Thymus (tissue), 11 donors: ENCODE data around the gene SCAF4. TPM values are rescaled to one million over a fixed set of nuclear protein-coding genes. Genes with fewer than 3 reads are reported as not detected.

Experiments used
- DNase-seq, 9 donors: peaks; one replicate each; pipeline ENCODE4 v3.0.0-alpha.2; 2013; ENCODE audit warnings: low spot score in 9 of 9, low read depth in 6 of 9, missing footprints in 1 of 9
- H3K27ac ChIP-seq, 2 donors: one replicate each; pipeline ENCODE4 v1.5.1; 2013; ENCODE audit warnings: control low read depth in 1 of 2, low read depth in 1 of 2, low read length in 1 of 2, mild to moderate bottlenecking in 1 of 2, moderate library complexity in 1 of 2
- H3K27me3 ChIP-seq, 2 donors: one replicate each; pipeline ENCODE4 v1.5.1; 2013; ENCODE audit warnings: low read length in 1 of 2; ENCODE audit not compliant: control insufficient read depth in 2 of 2, insufficient read depth in 1 of 2
- H3K36me3 ChIP-seq, 2 donors: one replicate each; pipeline ENCODE4 v1.5.1; 2013; ENCODE audit warnings: low read length in 1 of 2, mild to moderate bottlenecking in 1 of 2, moderate library complexity in 1 of 2; ENCODE audit not compliant: control insufficient read depth in 2 of 2, insufficient read depth in 2 of 2
- H3K4me1 ChIP-seq, 2 donors: one replicate each; pipeline ENCODE4 v1.5.1; 2013; ENCODE audit warnings: low read length in 2 of 2; ENCODE audit not compliant: control insufficient read depth in 2 of 2, insufficient read depth in 2 of 2
- H3K4me3 ChIP-seq, 2 donors: one replicate each; pipeline ENCODE4 v1.5.1; 2013; ENCODE audit warnings: low read length in 2 of 2, control low read depth in 1 of 2, mild to moderate bottlenecking in 1 of 2
- H3K9me3 ChIP-seq, 2 donors: one replicate each; pipeline ENCODE4 v1.5.1; 2013; ENCODE audit warnings: low read length in 1 of 2, mild to moderate bottlenecking in 1 of 2; ENCODE audit not compliant: control insufficient read depth in 2 of 2, insufficient read depth in 1 of 2
- WGBS: extraction: QIAGEN DNeasy Blood & Tissue Kit; methylation state at CpG from one replicate; pipeline ENCODE4 v1.1.7; 2013; 5-methylcytosine and 5-hydroxymethylcytosine counted together
- polyA plus RNA-seq: library from polyadenylated mRNA; stranded (reverse); fragments of 200-250 nt; gene quantifications from one replicate; pipeline ENCODE4 v1.2.3, GENCODE V29; 2013
- total RNA-seq: library from RNA; stranded (reverse); fragments of 120-200 nt; gene quantifications from one replicate; pipeline ENCODE4 v1.2.4, GENCODE V29; 2013
- donor health status: healthy.

SCAF4 gene
- total and polyA plus RNA-seq, 2 donors = 5.2 to 17.3 TPM

- Histone ChIP-seq H3K27ac (no peak overlapping the region), H3K9me3 (no peaks in the 10 kb centered on the region), H3K4me1 (no peaks in the 10 kb centered on the region), H3K4me3 (no peak overlapping the region), H3K27me3 (no peaks in the 10 kb centered on the region), H3K36me3 (no peaks in the 10 kb centered on the region)
- 94% methylated on average over 1 of the region's 1 CpG for WGBS
- no peak for DNase-seq
These were observed 23.4 kb downstream of the SCAF4 start for GRCh38 chr21:31708541-31708940.

DNA sequence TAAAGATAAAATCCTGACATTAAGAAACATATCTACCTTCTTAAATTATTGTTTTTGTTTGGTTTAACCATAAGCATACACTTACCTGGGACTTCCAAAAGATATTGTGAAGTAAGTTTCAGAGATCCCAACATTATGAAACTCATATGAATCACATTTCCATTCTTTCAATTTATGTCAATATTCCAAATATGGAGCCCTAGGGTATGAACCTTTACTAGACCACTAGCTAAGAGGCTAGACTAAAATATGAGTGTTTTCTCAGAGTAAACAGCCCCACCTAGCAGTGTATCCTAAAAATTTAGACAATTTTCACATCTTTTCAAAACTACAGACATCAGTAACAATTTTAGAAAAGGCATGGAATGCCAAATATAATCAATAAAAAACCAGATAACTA lies 24.4 kb downstream of the SCAF4 start:
- Histone ChIP-seq H3K27me3 (no peaks in the 10 kb centered on the region), H3K4me3 (no peak overlapping the region), H3K36me3 (peaks cover 0 to 5% of the 10 kb centered on the region in 2 donors), H3K9me3 (no peaks in the 10 kb centered on the region), H3K4me1 (no peaks in the 10 kb centered on the region), H3K27ac (no peak overlapping the region)
- DNase-seq = no peak

DNA sequence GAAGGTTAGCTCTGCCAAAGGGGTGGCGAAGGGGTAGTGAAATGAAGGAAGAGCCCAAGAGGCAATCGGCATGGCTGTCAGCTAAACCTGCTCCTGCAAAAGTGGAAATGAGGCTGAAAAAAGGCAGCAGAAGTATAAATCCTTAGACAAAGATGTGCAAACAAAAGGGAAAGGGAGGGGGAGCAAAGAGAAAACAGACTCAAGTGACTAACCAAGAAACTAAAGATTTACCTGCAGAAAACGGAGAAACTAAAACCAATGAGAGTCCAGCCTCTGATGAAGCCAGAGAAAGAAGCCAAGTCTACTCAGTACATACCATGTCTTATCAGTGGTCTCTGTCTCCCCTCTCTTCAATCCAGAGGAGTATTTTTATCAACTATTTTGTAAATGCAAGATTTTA lies 25.4 kb downstream of the SCAF4 start:
- WGBS = 98% methylated on average over 3 of the region's 3 CpGs
- Histone ChIP-seq H3K27me3 (no peaks in the 10 kb centered on the region), H3K27ac (no peak overlapping the region), H3K9me3 (no peaks in the 10 kb centered on the region), H3K36me3 (peaks cover 3 to 10% of the 10 kb centered on the region in 2 donors), H3K4me1 (no peaks in the 10 kb centered on the region), H3K4me3 (no peak overlapping the region)
- no peak for DNase-seq

DNA sequence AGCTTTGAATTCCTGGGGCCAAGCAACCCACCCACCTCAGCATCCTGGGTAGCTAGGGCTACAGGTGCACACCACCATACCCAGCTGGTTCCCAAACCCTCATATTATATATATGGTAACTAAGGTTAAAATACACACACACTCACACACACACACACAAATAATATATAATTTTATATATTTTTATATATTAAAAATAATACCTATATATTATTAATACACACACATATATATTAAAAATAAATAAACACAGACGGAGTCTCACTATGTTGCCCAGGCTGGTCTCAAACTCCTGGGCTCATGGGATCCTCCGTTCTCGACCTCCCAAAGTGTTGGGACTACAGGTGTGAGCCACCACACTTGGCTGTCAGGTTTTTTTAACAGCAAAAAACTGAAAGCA lies 31.9 kb downstream of the SCAF4 start:
- WGBS = 96% methylated on average over 3 of the region's 3 CpGs
- no peak for DNase-seq
- no peak overlapping the region for H3K27ac ChIP-seq
- peaks cover 16 to 48% of the 10 kb centered on the region in 2 donors for H3K36me3 ChIP-seq
- H3K4me1 ChIP-seq = no peaks in the 10 kb centered on the region
- no peaks in the 10 kb centered on the region for H3K27me3 ChIP-seq
- H3K4me3 ChIP-seq = no peak overlapping the region
- no peaks in the 10 kb centered on the region for H3K9me3 ChIP-seq

DNA sequence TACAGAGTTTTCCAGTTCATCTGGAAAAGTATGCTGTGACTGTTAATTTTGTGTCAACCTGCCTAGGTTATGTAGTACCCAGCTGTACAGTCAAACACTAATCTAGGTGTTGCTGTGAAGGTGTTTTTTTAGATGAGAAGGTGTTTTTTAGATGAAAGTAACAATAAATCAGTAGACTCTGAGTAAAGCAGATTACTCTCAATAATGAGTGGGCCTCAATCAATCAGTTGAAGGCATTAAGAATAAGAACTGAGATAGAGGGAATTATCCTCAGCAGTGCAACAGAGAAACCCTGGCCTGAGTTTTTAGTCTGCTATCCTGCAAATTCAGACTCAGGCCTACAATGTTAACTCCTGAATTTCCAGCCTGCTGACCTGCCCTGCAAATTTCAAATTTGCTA lies 33.5 kb downstream of the SCAF4 start:
- no peaks in the 10 kb centered on the region for H3K9me3 ChIP-seq
- H3K4me1 ChIP-seq = no peaks in the 10 kb centered on the region
- peaks cover 20 to 60% of the 10 kb centered on the region in 2 donors for H3K36me3 ChIP-seq
- no peak for DNase-seq
- H3K4me3 ChIP-seq = no peak overlapping the region
- H3K27ac ChIP-seq = no peak overlapping the region
- H3K27me3 ChIP-seq = no peaks in the 10 kb centered on the region

DNA sequence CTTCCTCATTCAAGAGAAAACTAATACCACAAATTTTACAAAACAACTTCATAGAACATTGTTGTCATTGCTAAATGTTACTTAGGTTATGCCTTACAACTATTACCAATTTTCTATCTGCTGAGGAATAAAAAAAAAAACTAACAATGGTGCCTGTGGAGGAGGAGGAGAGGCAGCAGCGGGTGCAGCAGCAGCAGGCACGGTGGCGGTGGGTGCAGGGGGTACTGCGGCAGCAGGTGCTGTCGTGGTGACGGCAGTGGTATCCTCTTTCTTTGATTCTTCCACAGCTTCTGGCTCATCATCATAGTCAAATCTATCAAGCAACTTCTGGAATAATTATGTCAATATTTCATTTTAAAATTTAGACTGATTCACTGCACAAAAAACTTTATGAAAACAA lies 35.5 kb downstream of the SCAF4 start:
- Histone ChIP-seq H3K4me3 (no peak overlapping the region), H3K27me3 (no peaks in the 10 kb centered on the region), H3K27ac (no peak overlapping the region), H3K4me1 (no peaks in the 10 kb centered on the region), H3K9me3 (no peaks in the 10 kb centered on the region), H3K36me3 (peaks cover 16 to 66% of the 10 kb centered on the region in 2 donors)
- DNase-seq = no peak
- WGBS = 54% methylated on average over 6 of the region's 6 CpGs

- 99% methylated on average over 16 of the region's 16 CpGs for WGBS
- no peaks in the 10 kb centered on the region for H3K27me3 ChIP-seq
- H3K27ac ChIP-seq = no peak overlapping the region
- no peak for DNase-seq
- H3K9me3 ChIP-seq = no peaks in the 10 kb centered on the region
- H3K36me3 ChIP-seq = peaks cover 29 to 69% of the 10 kb centered on the region in 2 donors
- H3K4me1 ChIP-seq = no peaks in the 10 kb centered on the region
- no peak overlapping the region for H3K4me3 ChIP-seq
These were observed 38.7 kb downstream of the SCAF4 start for GRCh38 chr21:31693222-31693621.

DNA sequence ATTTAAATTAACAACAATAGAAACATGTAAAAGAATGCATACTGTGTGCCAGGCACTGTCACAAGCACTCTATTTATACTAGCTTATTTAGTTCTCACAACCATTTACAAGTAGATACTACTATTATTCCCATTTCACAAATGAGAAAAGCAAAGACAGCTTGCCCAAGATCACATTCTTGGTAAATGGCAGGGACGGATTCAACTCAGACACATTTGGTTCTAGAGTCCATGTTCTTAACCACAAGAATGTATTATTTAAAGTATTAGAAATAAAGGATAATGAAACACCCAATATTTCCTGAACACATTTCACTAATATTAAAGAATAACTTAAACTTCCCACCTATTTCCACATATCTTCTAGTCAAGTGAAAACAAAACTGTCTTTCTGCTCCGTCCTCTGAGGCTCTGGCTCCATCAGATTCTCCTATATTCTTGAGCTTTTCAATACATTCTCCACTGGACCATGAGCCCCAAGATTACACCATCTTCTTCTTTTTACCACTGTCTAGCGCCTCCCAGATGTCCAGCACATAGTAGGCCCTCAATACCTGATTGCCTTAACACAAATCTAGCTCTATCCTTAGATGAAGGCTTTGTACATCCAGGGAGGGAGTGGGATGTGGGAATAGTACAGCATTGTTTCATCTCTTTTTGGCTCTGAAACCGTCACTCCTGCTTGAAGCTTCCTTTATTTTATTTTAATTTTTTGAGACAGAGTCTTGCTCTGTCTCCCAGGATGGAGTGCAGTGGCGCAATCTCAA lies 43.1 kb downstream of the SCAF4 start:
- H3K27ac ChIP-seq = no peak overlapping the region
- no peak for DNase-seq
- H3K9me3 ChIP-seq = no peaks in the 10 kb centered on the region
- 98% methylated on average over 5 of the region's 5 CpGs for WGBS
- no peaks in the 10 kb centered on the region for H3K4me1 ChIP-seq
- no peaks in the 10 kb centered on the region for H3K27me3 ChIP-seq
- H3K4me3 ChIP-seq = no peak overlapping the region
- H3K36me3 ChIP-seq = peaks cover 44 to 77% of the 10 kb centered on the region in 2 donors

- WGBS = 97% methylated on average over 2 of the region's 2 CpGs
- Histone ChIP-seq H3K27ac (no peak overlapping the region), H3K9me3 (no peaks in the 10 kb centered on the region), H3K36me3 (peaks cover 44 to 78% of the 10 kb centered on the region in 2 donors), H3K27me3 (no peaks in the 10 kb centered on the region), H3K4me1 (no peaks in the 10 kb centered on the region), H3K4me3 (no peak overlapping the region)
- DNase-seq = no peak
These were observed 44.8 kb downstream of the SCAF4 start for GRCh38 chr21:31687108-31687507.
